Activated T-helper 2 cell treated with anti-CD3 and anti-CD28 coated beads, Interferon-gamma antibody, Interleukin-2, Interleukin-4, amounts not matched to agents 10 μg/mL and 5 μg/mL and 100 μg/mL, durations not matched to agents 14 hours and 24 hours and 36 hours (primary cell): ENCODE results near the gene AMN1. TPM values are rescaled to one million over a fixed set of nuclear protein-coding genes. Genes with fewer than 3 reads are reported as not detected.
A peak's percentile ranks its signal among the peaks of the same experiment; 100 is the strongest.
"Not testable (repeated sequence)": the region's sequence is repeated elsewhere in the genome, so short reads cannot be mapped to it uniquely, and the experiment has no call there.

Source experiments
- DNase-seq: peaks from one replicate; pipeline ENCODE4 v3.0.0; 2021; ENCODE audit warnings: low spot score
- H3K27ac Mint-ChIP-seq: one replicate; pipeline ENCODE4 v1.8.0; 2021; ENCODE audit warnings: mixed read lengths
- H3K27me3 Mint-ChIP-seq: one replicate; pipeline ENCODE4 v1.8.0; 2021; ENCODE audit warnings: low read depth, mixed read lengths
- H3K36me3 Mint-ChIP-seq: one replicate; pipeline ENCODE4 v1.8.0; 2021; ENCODE audit warnings: low read depth, mixed read lengths
- H3K4me1 Mint-ChIP-seq: one replicate; pipeline ENCODE4 v1.8.0; 2021; ENCODE audit warnings: low read depth, mixed read lengths
- H3K4me3 Mint-ChIP-seq: one replicate; pipeline ENCODE4 v1.8.0; 2021; ENCODE audit warnings: low read depth, mild to moderate bottlenecking, moderate library complexity, mixed read lengths
- H3K9me3 Mint-ChIP-seq: one replicate; pipeline ENCODE4 v1.8.0; 2021; ENCODE audit warnings: mixed read lengths
- intact Hi-C: fragments of 100-400 bp; cut with micrococcal nuclease; formaldehyde crosslinking; loops from one replicate; pipeline ENCODE4 v1.15.1; 2023
- total RNA-seq: library from RNA; stranded (reverse); gene quantifications from 2 replicates; pipeline ENCODE4 v1.2.3, GENCODE V29; 2022

Gene AMN1
- total RNA-seq, 1 donor from 2014 or later, result 2.8 TPM

GRCh38 chr12:31749024-31749704 lies 20.3 kb upstream of the AMN1 start:
- H3K36me3 Mint-ChIP-seq, result peaks cover 11% of the 10 kb centered on the region
- peak overlapping the region; percentile 5 for H3K27ac Mint-ChIP-seq
- H3K9me3 Mint-ChIP-seq, result no peaks in the 10 kb centered on the region
- DNase-seq, result peak; percentile 67
- peaks cover 20% of the 10 kb centered on the region for H3K27me3 Mint-ChIP-seq
- H3K4me1 Mint-ChIP-seq, result peaks cover 23% of the 10 kb centered on the region
- intact Hi-C loops, result loop anchor here (1.0 to 5.0 kb wide), 9 partner anchors 13 to 388 kb away; partner anchors contain the start of genes AMN1, ETFBKMT and RESF1
- no peak overlapping the region for H3K4me3 Mint-ChIP-seq

GRCh38 chr12:31745242-31745641 lies 16.4 kb upstream of the AMN1 start:
- intact Hi-C loops, result loop anchor here (5.0 kb wide), 6 partner anchors 57 to 392 kb away; partner anchors contain the start of genes ETFBKMT and RESF1
- peaks cover 8% of the 10 kb centered on the region for H3K36me3 Mint-ChIP-seq
- peaks cover 9% of the 10 kb centered on the region for H3K27me3 Mint-ChIP-seq
- DNase-seq, result no peak
- no peak overlapping the region for H3K27ac Mint-ChIP-seq
- H3K4me3 Mint-ChIP-seq, result no peak overlapping the region
- H3K9me3 Mint-ChIP-seq, result no peaks in the 10 kb centered on the region
- peaks cover 30% of the 10 kb centered on the region for H3K4me1 Mint-ChIP-seq

- peaks cover 29% of the 10 kb centered on the region for H3K4me1 Mint-ChIP-seq
- H3K36me3 Mint-ChIP-seq, H3K27ac Mint-ChIP-seq, DNase-seq, H3K9me3 Mint-ChIP-seq, intact Hi-C loops, H3K4me3 Mint-ChIP-seq, H3K27me3 Mint-ChIP-seq: not testable (repeated sequence)
Measured at GRCh38 chr12:31744363-31744762, 15.5 kb upstream of the AMN1 start.

- Mint-ChIP-seq H3K4me1 (peaks cover 26% of the 10 kb centered on the region), H3K36me3 (no peaks in the 10 kb centered on the region), H3K9me3 (no peaks in the 10 kb centered on the region), H3K27ac (no peak overlapping the region), H3K27me3 (peaks cover 6% of the 10 kb centered on the region), H3K4me3 (no peak overlapping the region)
- DNase-seq, result no peak
- intact Hi-C loops, result no loop called here
Measured at GRCh38 chr12:31742891-31743290, 14.1 kb upstream of the AMN1 start.

- Mint-ChIP-seq H3K4me3 (no peak overlapping the region), H3K36me3 (no peaks in the 10 kb centered on the region), H3K4me1 (peaks cover 29% of the 10 kb centered on the region), H3K27me3 (peaks cover 6% of the 10 kb centered on the region), H3K9me3 (no peaks in the 10 kb centered on the region), H3K27ac (no peak overlapping the region)
- intact Hi-C loops, result no loop called here
- DNase-seq, result no peak
Measured at GRCh38 chr12:31740628-31741027, 11.8 kb upstream of the AMN1 start.

GRCh38 chr12:31737763-31738162 lies 8.9 kb upstream of the AMN1 start:
- DNase-seq, result no peak
- Mint-ChIP-seq H3K36me3 (no peaks in the 10 kb centered on the region), H3K9me3 (peaks cover 4% of the 10 kb centered on the region), H3K4me1 (peaks cover 46% of the 10 kb centered on the region), H3K4me3 (no peak overlapping the region), H3K27me3 (peaks cover 4% of the 10 kb centered on the region), H3K27ac (peak overlapping the region; percentile 25)
- intact Hi-C loops, result loop anchor here (1.0 kb wide), 1 partner anchor 9 kb away; no protein-coding TSS in a partner anchor

- intact Hi-C loops, result no loop called here
- peak overlapping the region; percentile 46 for H3K27ac Mint-ChIP-seq
- H3K4me3 Mint-ChIP-seq, result no peak overlapping the region
- H3K27me3 Mint-ChIP-seq, result peaks cover 4% of the 10 kb centered on the region
- peaks cover 47% of the 10 kb centered on the region for H3K4me1 Mint-ChIP-seq
- no peaks in the 10 kb centered on the region for H3K36me3 Mint-ChIP-seq
- H3K9me3 Mint-ChIP-seq, result peaks cover 4% of the 10 kb centered on the region
- DNase-seq, result no peak
Measured at GRCh38 chr12:31737345-31737744, 8.5 kb upstream of the AMN1 start.

GRCh38 chr12:31736472-31736871 lies 7.7 kb upstream of the AMN1 start:
- DNase-seq, result peak; percentile 60
- peaks cover 4% of the 10 kb centered on the region for H3K9me3 Mint-ChIP-seq
- no peaks in the 10 kb centered on the region for H3K27me3 Mint-ChIP-seq
- H3K4me3 Mint-ChIP-seq, result no peak overlapping the region
- no peaks in the 10 kb centered on the region for H3K36me3 Mint-ChIP-seq
- peak overlapping the region; percentile 70 for H3K27ac Mint-ChIP-seq
- intact Hi-C loops, result loop anchor here (1.0 kb wide), 1 partner anchor 13 kb away; no protein-coding TSS in a partner anchor
- peaks cover 49% of the 10 kb centered on the region for H3K4me1 Mint-ChIP-seq

GRCh38 chr12:31733549-31734432 lies 5.0 kb upstream of the AMN1 start:
- H3K4me3 Mint-ChIP-seq, H3K27me3 Mint-ChIP-seq: not testable (repeated sequence)

GRCh38 chr12:31732926-31733548 lies 4.2 kb upstream of the AMN1 start:
- H3K9me3 Mint-ChIP-seq, result peaks cover 14% of the 10 kb centered on the region
- peak overlapping the region; percentile 50 for H3K27ac Mint-ChIP-seq
- intact Hi-C loops, result loop anchor here (1.0 kb wide), 1 partner anchor 74 kb away; the partner anchor contains the start of gene ETFBKMT
- peaks cover 17% of the 10 kb centered on the region for H3K36me3 Mint-ChIP-seq
- DNase-seq, result no peak
- H3K27me3 Mint-ChIP-seq, result no peaks in the 10 kb centered on the region
- H3K4me3 Mint-ChIP-seq, result no peak overlapping the region
- H3K4me1 Mint-ChIP-seq, result peaks cover 46% of the 10 kb centered on the region

More at GRCh38 chr12:31733549-31734432, 5.0 kb upstream of the AMN1 start:
- Mint-ChIP-seq H3K9me3 (peaks cover 14% of the 10 kb centered on the region), H3K4me1 (peaks cover 51% of the 10 kb centered on the region), H3K36me3 (peaks cover 17% of the 10 kb centered on the region), H3K27ac (peak overlapping the region; percentile 40)
- DNase-seq, result not testable (repeated sequence)
- intact Hi-C loops, result loop anchor here (1.0 kb wide), 1 partner anchor 74 kb away; the partner anchor contains the start of gene ETFBKMT

GRCh38 chr12:31731203-31731602 lies 2.4 kb upstream of the AMN1 start:
- peaks cover 39% of the 10 kb centered on the region for H3K4me1 Mint-ChIP-seq
- H3K9me3 Mint-ChIP-seq, result peaks cover 14% of the 10 kb centered on the region
- intact Hi-C loops, H3K27me3 Mint-ChIP-seq, DNase-seq, H3K27ac Mint-ChIP-seq, H3K4me3 Mint-ChIP-seq: not testable (repeated sequence)
- H3K36me3 Mint-ChIP-seq, result peaks cover 17% of the 10 kb centered on the region

- peaks cover 17% of the 10 kb centered on the region for H3K36me3 Mint-ChIP-seq
Measured at GRCh38 chr12:31729705-31730104, 884 bp upstream of the AMN1 start.

More at GRCh38 chr12:31729705-31730104, 884 bp upstream of the AMN1 start:
- Mint-ChIP-seq H3K4me3 (peak overlapping the region; percentile 98), H3K4me1 (peaks cover 35% of the 10 kb centered on the region), H3K27ac (peak overlapping the region; percentile 99), H3K9me3 (peaks cover 14% of the 10 kb centered on the region), H3K27me3 (no peaks in the 10 kb centered on the region)
- DNase-seq, result no peak
- intact Hi-C loops, result loop anchor here (1.0 to 10.0 kb wide), 8 partner anchors 20 to 945 kb away; partner anchors contain the start of genes DNM1L, ETFBKMT, RESF1 and SINHCAF
